GM19240 (cell line): Measurements from ENCODE around the gene ANKLE2.
A peak's percentile ranks its signal among the peaks of the same experiment; 100 is the strongest.
"Not testable (repeated sequence)": the region's sequence is repeated elsewhere in the genome, so short reads cannot be mapped to it uniquely, and the experiment has no call there.

Source experiments
- DNase-seq: peaks from one replicate; pipeline ENCODE4 v3.0.0; 2011; ENCODE audit warnings: low spot score; ENCODE audit not compliant: insufficient read length

ANKLE2 gene

GRCh38 chr12:132761032-132761920 lies at the start of gene ANKLE2:
TSS of gene ANKLE2 (minus strand) at chr12:132761832. CDS start at chr12:132761798, 34 bp downstream.
- peak; percentile 51 for DNase-seq

- not testable (repeated sequence) for DNase-seq
Measured at GRCh38 chr12:132809391-132809790, 47.8 kb upstream of the ANKLE2 start.

GRCh38 chr12:132807295-132808092 lies 45.9 kb upstream of the ANKLE2 start:
- no peak for DNase-seq

- DNase-seq: no peak
Measured at GRCh38 chr12:132806857-132807256, 45.2 kb upstream of the ANKLE2 start.

- DNase-seq: no peak
Measured at GRCh38 chr12:132804426-132804861, 42.8 kb upstream of the ANKLE2 start.

GRCh38 chr12:132803888-132804287 lies 42.3 kb upstream of the ANKLE2 start:
- no peak for DNase-seq

GRCh38 chr12:132803125-132803524 lies 41.5 kb upstream of the ANKLE2 start:
- DNase-seq: no peak

GRCh38 chr12:132801741-132802140 lies 40.1 kb upstream of the ANKLE2 start:
- DNase-seq: no peak

- no peak for DNase-seq
Measured at GRCh38 chr12:132798836-132799235, 37.2 kb upstream of the ANKLE2 start.

GRCh38 chr12:132797820-132798570 lies 36.4 kb upstream of the ANKLE2 start:
- DNase-seq: no peak

GRCh38 chr12:132795847-132796246 lies 34.2 kb upstream of the ANKLE2 start:
- no peak for DNase-seq

GRCh38 chr12:132791940-132792339 lies 30.3 kb upstream of the ANKLE2 start:
- not testable (repeated sequence) for DNase-seq

- DNase-seq: no peak
Measured at GRCh38 chr12:132789099-132789471, 27.5 kb upstream of the ANKLE2 start.

- no peak for DNase-seq
Measured at GRCh38 chr12:132788375-132789098, 26.9 kb upstream of the ANKLE2 start.

- no peak for DNase-seq
Measured at GRCh38 chr12:132787877-132788276, 26.2 kb upstream of the ANKLE2 start.

- no peak for DNase-seq
Measured at GRCh38 chr12:132786192-132786591, 24.6 kb upstream of the ANKLE2 start.

- no peak for DNase-seq
Measured at GRCh38 chr12:132784580-132784979, 22.9 kb upstream of the ANKLE2 start.

- no peak for DNase-seq
Measured at GRCh38 chr12:132783917-132784531, 22.4 kb upstream of the ANKLE2 start.

GRCh38 chr12:132781938-132782337 lies 20.3 kb upstream of the ANKLE2 start:
- no peak for DNase-seq

GRCh38 chr12:132779781-132780353 lies 18.2 kb upstream of the ANKLE2 start:
- DNase-seq: no peak
